ENCODE data around the gene ABCA9. TPM values are rescaled to one million over a fixed set of nuclear protein-coding genes. Genes with fewer than 3 reads are reported as not detected.

The ABCA9 gene
- total and polyA plus RNA-seq, 2 of the 13 experiments (the other 11 are each of a cell fraction or from before 2014, with no cell fraction given): 0.04 TPM; not detected in 1

DNA sequence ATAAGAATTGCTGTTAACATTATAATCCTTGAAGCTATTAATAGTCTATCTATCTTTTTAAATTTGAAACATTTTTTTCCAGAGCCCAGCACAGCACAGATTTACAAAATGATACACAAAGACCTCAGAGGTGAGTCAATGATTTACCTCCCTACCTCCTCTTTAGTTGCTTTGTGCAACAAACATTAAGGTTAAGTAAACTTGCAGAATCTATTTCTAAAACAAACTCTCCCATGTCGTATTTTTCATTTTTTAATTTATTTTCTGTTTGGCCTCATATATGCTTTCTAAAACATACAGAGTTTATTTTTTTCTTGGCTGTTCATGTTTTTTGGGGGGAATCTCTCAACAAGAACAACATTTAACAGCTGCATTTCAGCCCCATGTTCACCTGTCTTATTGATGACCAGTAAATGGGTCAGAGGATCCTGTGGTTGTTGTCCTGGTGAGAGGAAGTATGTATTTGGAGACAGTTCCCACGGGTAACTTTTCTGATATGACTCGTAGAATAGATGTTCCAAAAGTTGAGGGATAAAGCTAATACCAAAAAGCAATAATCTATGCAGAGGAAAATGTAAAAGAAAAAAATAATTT lies 42.6 kb downstream of the ABCA9 start (continued):
- no peak for TF ChIP-seq CBX5 (CRISPR knock-in tag; IDR thresholded peaks at IDR 0.05; ENCODE audit: borderline replicate concordance)
- TF ChIP-seq ZNF580 (CRISPR knock-in tag; IDR thresholded peaks at IDR 0.05; ENCODE audit: borderline replicate concordance, low read depth): no peak
- no peak for TF ChIP-seq KIAA2018 (CRISPR knock-in tag; IDR thresholded peaks at IDR 0.05; ENCODE audit: borderline replicate concordance)
- no peak for TF ChIP-seq ZXDC (CRISPR knock-in tag; IDR thresholded peaks at IDR 0.05)
- TF ChIP-seq, protein P1, sequence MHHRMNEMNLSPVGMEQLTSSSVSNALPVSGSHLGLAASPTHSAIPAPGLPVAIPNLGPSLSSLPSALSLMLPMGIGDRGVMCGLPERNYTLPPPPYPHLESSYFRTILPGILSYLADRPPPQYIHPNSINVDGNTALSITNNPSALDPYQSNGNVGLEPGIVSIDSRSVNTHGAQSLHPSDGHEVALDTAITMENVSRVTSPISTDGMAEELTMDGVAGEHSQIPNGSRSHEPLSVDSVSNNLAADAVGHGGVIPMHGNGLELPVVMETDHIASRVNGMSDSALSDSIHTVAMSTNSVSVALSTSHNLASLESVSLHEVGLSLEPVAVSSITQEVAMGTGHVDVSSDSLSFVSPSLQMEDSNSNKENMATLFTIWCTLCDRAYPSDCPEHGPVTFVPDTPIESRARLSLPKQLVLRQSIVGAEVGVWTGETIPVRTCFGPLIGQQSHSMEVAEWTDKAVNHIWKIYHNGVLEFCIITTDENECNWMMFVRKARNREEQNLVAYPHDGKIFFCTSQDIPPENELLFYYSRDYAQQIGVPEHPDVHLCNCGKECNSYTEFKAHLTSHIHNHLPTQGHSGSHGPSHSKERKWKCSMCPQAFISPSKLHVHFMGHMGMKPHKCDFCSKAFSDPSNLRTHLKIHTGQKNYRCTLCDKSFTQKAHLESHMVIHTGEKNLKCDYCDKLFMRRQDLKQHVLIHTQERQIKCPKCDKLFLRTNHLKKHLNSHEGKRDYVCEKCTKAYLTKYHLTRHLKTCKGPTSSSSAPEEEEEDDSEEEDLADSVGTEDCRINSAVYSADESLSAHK (CRISPR knock-in tag; IDR thresholded peaks at IDR 0.05; ENCODE audit: borderline replicate concordance): no peak
- TF ChIP-seq GLI4 (CRISPR knock-in tag; IDR thresholded peaks at IDR 0.05; ENCODE audit: borderline replicate concordance): no peak
- TF ChIP-seq, protein P2, sequence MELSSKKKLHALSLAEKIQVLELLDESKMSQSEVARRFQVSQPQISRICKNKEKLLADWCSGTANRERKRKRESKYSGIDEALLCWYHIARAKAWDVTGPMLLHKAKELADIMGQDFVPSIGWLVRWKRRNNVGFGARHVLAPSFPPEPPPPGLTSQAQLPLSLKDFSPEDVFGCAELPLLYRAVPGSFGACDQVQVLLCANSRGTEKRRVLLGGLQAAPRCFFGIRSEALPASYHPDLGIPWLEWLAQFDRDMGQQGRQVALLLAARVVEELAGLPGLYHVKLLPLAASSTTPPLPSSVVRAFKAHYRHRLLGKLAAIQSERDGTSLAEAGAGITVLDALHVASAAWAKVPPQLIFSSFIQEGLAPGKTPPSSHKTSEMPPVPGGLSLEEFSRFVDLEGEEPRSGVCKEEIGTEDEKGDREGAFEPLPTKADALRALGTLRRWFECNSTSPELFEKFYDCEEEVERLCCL (CRISPR knock-in tag; IDR thresholded peaks at IDR 0.05; ENCODE audit: borderline replicate concordance): no peak
- TF ChIP-seq KDM1A (CRISPR knock-in tag; IDR thresholded peaks at IDR 0.05): no peak
- TF ChIP-seq, protein P3, sequence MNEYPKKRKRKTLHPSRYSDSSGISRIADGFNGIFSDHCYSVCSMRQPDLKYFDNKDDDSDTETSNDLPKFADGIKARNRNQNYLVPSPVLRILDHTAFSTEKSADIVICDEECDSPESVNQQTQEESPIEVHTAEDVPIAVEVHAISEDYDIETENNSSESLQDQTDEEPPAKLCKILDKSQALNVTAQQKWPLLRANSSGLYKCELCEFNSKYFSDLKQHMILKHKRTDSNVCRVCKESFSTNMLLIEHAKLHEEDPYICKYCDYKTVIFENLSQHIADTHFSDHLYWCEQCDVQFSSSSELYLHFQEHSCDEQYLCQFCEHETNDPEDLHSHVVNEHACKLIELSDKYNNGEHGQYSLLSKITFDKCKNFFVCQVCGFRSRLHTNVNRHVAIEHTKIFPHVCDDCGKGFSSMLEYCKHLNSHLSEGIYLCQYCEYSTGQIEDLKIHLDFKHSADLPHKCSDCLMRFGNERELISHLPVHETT (CRISPR knock-in tag; conservative IDR thresholded peaks at IDR 0.05): no peak
- no peak for TF ChIP-seq ZNF234 (CRISPR knock-in tag; conservative IDR thresholded peaks at IDR 0.05)
- no peak for TF ChIP-seq PAWR (CRISPR knock-in tag; IDR thresholded peaks at IDR 0.05; ENCODE audit: borderline replicate concordance)
- TF ChIP-seq ZNF891 (CRISPR knock-in tag; IDR thresholded peaks at IDR 0.05): no peak
